Measurements from ENCODE around the gene ARL4D. TPM values are rescaled to one million over a fixed set of nuclear protein-coding genes. Genes with fewer than 3 reads are reported as not detected.

The ARL4D gene
- total RNA-seq, 1 experiment from 2014 or later = 11.5 TPM

DNA sequence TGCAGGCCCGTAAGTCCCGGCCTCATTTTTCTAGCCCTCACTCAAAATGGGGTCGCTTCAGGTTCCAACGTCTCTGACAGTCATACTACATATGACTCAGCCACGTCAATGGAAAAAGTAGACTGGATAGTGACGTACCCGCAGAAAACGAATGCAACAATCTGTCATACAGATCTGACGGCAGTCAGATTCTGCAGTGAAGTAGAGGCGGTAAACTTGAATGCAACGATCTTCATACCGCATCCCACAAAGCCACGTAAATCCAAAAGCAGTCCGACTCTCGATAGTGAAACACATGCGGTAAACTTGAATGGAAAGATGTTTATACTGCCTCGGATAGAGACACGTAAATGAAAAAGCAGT lies 38.4 kb upstream of the ARL4D start:
- intact Hi-C loops (cut with micrococcal nuclease) = no loop called here
- H3K36me3 ChIP-seq (ENCODE audit: control insufficient read depth in 1 of 2, insufficient read depth in 2 of 2, low read length in 2 of 2) = peaks cover 2 to 4% of the 10 kb centered on the region in 2 experiments; a peak in 1 of 4 replicates
- no peak overlapping the region for H3K4me3 ChIP-seq (replicated peaks in 1 of 2; ENCODE audit: low read depth in 1 of 2, low read length in 2 of 2)
- H3K79me2 ChIP-seq (ENCODE audit: insufficient read depth, low read length) = no peaks in the 10 kb centered on the region
- no peak overlapping the region for H2AFZ ChIP-seq (ENCODE audit: low read depth, low read length, poor library complexity, severe bottlenecking)
- no peak overlapping the region for H3K4me2 ChIP-seq (ENCODE audit: low read length)
- ATAC-seq = no peak
- no peak overlapping the region for H3K27ac ChIP-seq (ENCODE audit: low read depth, low read length)
- H3K4me1 ChIP-seq (ENCODE audit: control insufficient read depth in 1 of 2, insufficient read depth in 2 of 2, low read length in 2 of 2) = no peaks in the 10 kb centered on the region
- TF ChIP-seq CBX3 (IDR thresholded peaks at IDR 0.05; ENCODE audit: low read depth) = no peak
- no peak for TF ChIP-seq JUND (IDR thresholded peaks at IDR 0.05)
- TF ChIP-seq YY1 (IDR thresholded peaks at IDR 0.05; ENCODE audit: extremely low read depth, insufficient replicate concordance, low read depth, low read length) = no peak
- no peak for TF ChIP-seq EGR1 (IDR thresholded peaks at IDR 0.05; ENCODE audit: low read depth)
- TF ChIP-seq, protein P1, sequence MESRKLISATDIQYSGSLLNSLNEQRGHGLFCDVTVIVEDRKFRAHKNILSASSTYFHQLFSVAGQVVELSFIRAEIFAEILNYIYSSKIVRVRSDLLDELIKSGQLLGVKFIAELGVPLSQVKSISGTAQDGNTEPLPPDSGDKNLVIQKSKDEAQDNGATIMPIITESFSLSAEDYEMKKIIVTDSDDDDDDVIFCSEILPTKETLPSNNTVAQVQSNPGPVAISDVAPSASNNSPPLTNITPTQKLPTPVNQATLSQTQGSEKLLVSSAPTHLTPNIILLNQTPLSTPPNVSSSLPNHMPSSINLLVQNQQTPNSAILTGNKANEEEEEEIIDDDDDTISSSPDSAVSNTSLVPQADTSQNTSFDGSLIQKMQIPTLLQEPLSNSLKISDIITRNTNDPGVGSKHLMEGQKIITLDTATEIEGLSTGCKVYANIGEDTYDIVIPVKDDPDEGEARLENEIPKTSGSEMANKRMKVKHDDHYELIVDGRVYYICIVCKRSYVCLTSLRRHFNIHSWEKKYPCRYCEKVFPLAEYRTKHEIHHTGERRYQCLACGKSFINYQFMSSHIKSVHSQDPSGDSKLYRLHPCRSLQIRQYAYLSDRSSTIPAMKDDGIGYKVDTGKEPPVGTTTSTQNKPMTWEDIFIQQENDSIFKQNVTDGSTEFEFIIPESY (IDR thresholded peaks at IDR 0.05; ENCODE audit: extremely low read depth, insufficient replicate concordance, low read length) = no peak
- no peak for TF ChIP-seq POLR2AphosphoS5 (IDR thresholded peaks at IDR 0.05; ENCODE audit: low read depth, low read length)
- TF ChIP-seq RAD21 (IDR thresholded peaks at IDR 0.05; ENCODE audit: low read depth) = no peak
- TF ChIP-seq ZFX (IDR thresholded peaks at IDR 0.05) = no peak
- no peak for TF ChIP-seq SRF (IDR thresholded peaks at IDR 0.05; ENCODE audit: low read depth)
- no peak for TF ChIP-seq FOSL1 (IDR thresholded peaks at IDR 0.05; ENCODE audit: low read depth)
- TF ChIP-seq ELF1 (IDR thresholded peaks at IDR 0.05; ENCODE audit: borderline replicate concordance, low read depth) = no peak
- no peak for TF ChIP-seq REST (IDR thresholded peaks at IDR 0.05; ENCODE audit: low read depth)
- no peak for TF ChIP-seq POLR2A (IDR thresholded peaks at IDR 0.05; ENCODE audit: borderline replicate concordance, extremely low read depth, insufficient read depth, insufficient read length)
- TF ChIP-seq, protein P2, sequence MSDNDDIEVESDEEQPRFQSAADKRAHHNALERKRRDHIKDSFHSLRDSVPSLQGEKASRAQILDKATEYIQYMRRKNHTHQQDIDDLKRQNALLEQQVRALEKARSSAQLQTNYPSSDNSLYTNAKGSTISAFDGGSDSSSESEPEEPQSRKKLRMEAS (IDR thresholded peaks at IDR 0.05) = no peak
- ChIA-PET RAD21 (ENCODE audit: low non-redundant PET in 1 of 2, low total read pairs in 2 of 2, uncharacterized antibody in 2 of 2, unreplicated experiment in 2 of 2) (no interaction called here), CTCF (no interaction called here), POLR2A (no interaction called here)
- H3K9me3 ChIP-seq (ENCODE audit: control insufficient read depth in 1 of 2, insufficient read depth in 1 of 2, low read depth in 1 of 2, low read length in 2 of 2) = peaks cover 0 to 5% of the 10 kb centered on the region in 2 experiments; a peak in 1 of 4 replicates
- H3K9ac ChIP-seq (ENCODE audit: low read length) = no peak overlapping the region
- no peaks in the 10 kb centered on the region for H4K20me1 ChIP-seq (ENCODE audit: insufficient read depth)
- DNase-seq (ENCODE audit: low read depth, low spot score) = no peak
- BruUV-seq (replicated peaks) = no TSS peak
- no peaks in the 10 kb centered on the region for H3K27me3 ChIP-seq (ENCODE audit: insufficient read depth, low read length)
- H3K9me2 ChIP-seq (ENCODE audit: insufficient read depth) = no peaks in the 10 kb centered on the region

All from HCT116 (cell line).